Thyroid gland (tissue), 4 donors: Measurements from ENCODE around the gene KCNJ11. TPM values are rescaled to one million over a fixed set of nuclear protein-coding genes. Genes with fewer than 3 reads are reported as not detected.
"Not testable (repeated sequence)": the region's sequence is repeated elsewhere in the genome, so short reads cannot be mapped to it uniquely, and the experiment has no call there.

ENCODE experiments used
- DNase-seq, 2 donors: peaks; one replicate each; pipeline ENCODE4 v3.0.0-alpha.2; 2019
- H3K27ac ChIP-seq, 3 donors: fragments of 200-600 bp; sonication (generic); 1 replicate in 2 of 3; 2 replicates in 1 of 3; pipeline ENCODE4 v1.5.1; 2016 to 2019; ENCODE audit warnings: mild to moderate bottlenecking in 1 of 3, moderate library complexity in 1 of 3
- H3K27me3 ChIP-seq: fragments of 200-600 bp; sonication (generic); one replicate; pipeline ENCODE4 v1.5.1; 2019
- H3K36me3 ChIP-seq, 2 donors: fragments of 200-600 bp; sonication (generic); one replicate each; pipeline ENCODE4 v1.5.1; 2016 to 2019
- H3K4me1 ChIP-seq, 2 donors: fragments of 200-600 bp; sonication (generic); one replicate each; pipeline ENCODE4 v1.5.1; 2017 to 2019
- H3K4me3 ChIP-seq, 3 donors: fragments of 200-600 bp; sonication (generic); replicated peaks in 1 of 3; 1 replicate in 2 of 3; 2 replicates in 1 of 3; pipeline ENCODE4 v1.5.1; 2016; ENCODE audit warnings: mild to moderate bottlenecking in 1 of 3
- H3K9me3 ChIP-seq: fragments of 200-600 bp; sonication (generic); one replicate; pipeline ENCODE4 v1.5.1; 2017
- CTCF ChIP-seq, 6 experiments: fragments of 200-600 bp in 3 of 6; fragments of 450-650 bp in 3 of 6; sonication (generic) in 3 of 6; IDR thresholded peaks; one replicate each; pipeline ENCODE4 v1.5.1; 2016 to 2019; ENCODE audit warnings: antibody characterized with exemption in 6 of 6, mild to moderate bottlenecking in 2 of 6, inconsistent platforms in 1 of 6, moderate library complexity in 1 of 6
- POLR2A ChIP-seq, 2 donors: fragments of 450-650 bp; IDR thresholded peaks; one replicate each; pipeline ENCODE4 v1.6.1; 2017; ENCODE audit warnings: antibody characterized with exemption in 2 of 2, mild to moderate bottlenecking in 2 of 2, moderate library complexity in 1 of 2
- WGBS, 2 donors: methylation state at CpG; one replicate each; pipeline ENCODE4 v1.1.5; 2017; 5-methylcytosine and 5-hydroxymethylcytosine counted together
- intact Hi-C: fragments of 100-400 bp; cut with DNase I; formaldehyde crosslinking; loops from one replicate; pipeline ENCODE4 v1.15.1; 2023
- total RNA-seq, 4 donors: library from RNA; depleted of rRNA; stranded (reverse); fragments of >200 nt; gene quantifications; one replicate each; pipeline ENCODE4 v1.2.3, GENCODE V29; 2016

Gene KCNJ11
- total RNA-seq, 4 donors from 2014 or later = 7.3 to 18.9 (median 15.9) TPM

DNA sequence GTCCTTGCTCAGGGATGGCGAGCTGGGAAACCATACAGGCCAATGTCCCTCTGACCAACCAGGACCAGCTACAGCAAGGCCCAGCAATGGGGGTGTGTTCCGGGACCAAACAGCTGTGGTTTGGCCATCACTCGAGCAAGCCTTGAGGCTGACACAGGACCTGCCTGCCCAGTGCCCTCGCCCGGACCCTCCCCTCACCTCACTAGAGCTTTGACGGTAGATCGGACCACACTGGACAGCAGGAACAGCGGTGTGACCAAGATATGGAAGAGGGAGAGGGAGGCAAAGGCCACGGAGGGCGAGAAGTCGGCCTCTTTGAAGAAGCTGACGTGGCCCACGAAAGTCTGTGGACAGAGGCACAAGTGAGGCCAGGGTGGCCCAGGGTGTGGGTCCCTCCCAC, 42.2 kb upstream of the KCNJ11 start:
- Histone ChIP-seq H3K27ac (no peak overlapping the region), H3K36me3 (no peaks in the 10 kb centered on the region), H3K4me1 (no peaks in the 10 kb centered on the region), H3K27me3 (no peaks in the 10 kb centered on the region), H3K4me3 (no peak overlapping the region), H3K9me3 (no peaks in the 10 kb centered on the region)
- TF ChIP-seq POLR2A (IDR thresholded peaks at IDR 0.05) (no peak), CTCF (IDR thresholded peaks at IDR 0.05) (no peak)
- 93 to 96% methylated on average over 11 to 13 of the region's 13 CpGs for WGBS, 2 donors
- intact Hi-C loops = no loop called here
- DNase-seq = no peak

DNA sequence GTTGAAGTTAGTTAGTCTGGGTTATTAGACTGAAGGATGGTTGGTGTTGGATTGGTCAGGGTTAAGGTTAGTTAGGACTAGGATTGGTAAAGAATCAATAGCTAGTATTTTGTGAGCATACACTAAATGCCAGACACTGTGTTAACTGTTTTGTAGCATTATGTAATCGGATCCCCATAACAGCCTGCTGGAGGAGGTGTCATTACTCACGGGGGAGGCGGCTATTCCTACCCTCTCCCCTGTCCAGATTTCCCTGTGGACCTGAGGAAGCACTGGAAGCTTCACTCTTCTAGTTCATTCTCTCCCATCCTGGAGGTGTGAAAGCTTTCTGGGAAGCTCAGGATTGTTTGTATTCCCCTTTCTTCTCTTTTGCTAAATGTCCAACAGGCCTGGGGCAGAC, 40.5 kb upstream of the KCNJ11 start:
- no peaks in the 10 kb centered on the region for H3K9me3 ChIP-seq
- intact Hi-C loops = no loop called here
- no peak overlapping the region for H3K27ac ChIP-seq
- no peaks in the 10 kb centered on the region for H3K27me3 ChIP-seq
- no peaks in the 10 kb centered on the region for H3K4me1 ChIP-seq
- no peak for DNase-seq
- TF ChIP-seq POLR2A (IDR thresholded peaks at IDR 0.05) (no peak), CTCF (IDR thresholded peaks at IDR 0.05) (no peak)
- H3K36me3 ChIP-seq = no peaks in the 10 kb centered on the region
- WGBS, 2 donors = 85 to 96% methylated on average over 3 of the region's 3 CpGs
- no peak overlapping the region for H3K4me3 ChIP-seq

GRCh38 chr11:17428261-17428660, 39.8 kb upstream of the KCNJ11 start:
- intact Hi-C loops = no loop called here
- no peak for TF ChIP-seq POLR2A (IDR thresholded peaks at IDR 0.05)
- no peak for TF ChIP-seq CTCF (IDR thresholded peaks at IDR 0.05)
- H3K36me3 ChIP-seq = no peaks in the 10 kb centered on the region
- H3K27me3 ChIP-seq = no peaks in the 10 kb centered on the region
- 96 to 100% methylated on average over 1 to 9 of the region's 11 CpGs for WGBS, 2 donors
- no peaks in the 10 kb centered on the region for H3K9me3 ChIP-seq
- no peak for DNase-seq
- H3K4me1 ChIP-seq = no peaks in the 10 kb centered on the region
- no peak overlapping the region for H3K27ac ChIP-seq
- H3K4me3 ChIP-seq = no peak overlapping the region

DNA sequence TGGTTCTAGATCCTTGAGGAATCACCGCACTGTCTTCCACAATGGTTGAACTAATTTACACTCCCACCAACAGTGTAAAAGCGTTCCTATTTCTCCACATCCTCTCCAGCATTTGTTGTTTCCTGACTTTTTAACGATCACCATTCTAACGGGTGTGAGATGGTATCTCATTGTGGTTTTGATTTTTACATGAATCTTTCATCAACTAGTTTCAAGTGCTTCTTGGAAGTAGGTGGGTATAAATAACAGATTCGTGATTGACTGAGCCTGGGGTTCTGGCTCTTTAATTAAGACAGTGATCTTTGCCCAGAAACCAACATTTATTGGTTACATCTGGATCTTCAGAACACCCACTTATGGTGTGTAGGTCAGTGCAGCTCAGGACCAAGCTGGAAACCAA, 37.8 kb upstream of the KCNJ11 start:
- DNase-seq, intact Hi-C loops, H3K27me3 ChIP-seq, H3K27ac ChIP-seq, H3K4me3 ChIP-seq, H3K9me3 ChIP-seq, H3K36me3 ChIP-seq: not testable (repeated sequence)
- peaks cover 0 to 10% of the 10 kb centered on the region in 2 donors for H3K4me1 ChIP-seq
- WGBS, 2 donors = 85 to 86% methylated on average over 5 of the region's 5 CpGs

- no peak for TF ChIP-seq POLR2A (IDR thresholded peaks at IDR 0.05)
- no peak for TF ChIP-seq CTCF (IDR thresholded peaks at IDR 0.05)
- 82 to 86% methylated on average over 11 of the region's 11 CpGs for whole genome bisulfite sequencing, 2 donors
- no peak for DNase-seq
- Histone ChIP-seq H3K27me3 (no peaks in the 10 kb centered on the region), H3K4me1 (peaks cover 10 to 20% of the 10 kb centered on the region in 2 donors), H3K36me3 (no peaks in the 10 kb centered on the region), H3K27ac (no peak overlapping the region), H3K4me3 (no peak overlapping the region), H3K9me3 (no peaks in the 10 kb centered on the region)
- intact Hi-C loops = no loop called here
Measured at GRCh38 chr11:17423533-17424310, 35.3 kb upstream of the KCNJ11 start.
